ENCODE results near the gene MYLK2.
"Not testable (repeated sequence)": the region's sequence is repeated elsewhere in the genome, so short reads cannot be mapped to it uniquely, and the experiment has no call there.

Gene MYLK2

DNA sequence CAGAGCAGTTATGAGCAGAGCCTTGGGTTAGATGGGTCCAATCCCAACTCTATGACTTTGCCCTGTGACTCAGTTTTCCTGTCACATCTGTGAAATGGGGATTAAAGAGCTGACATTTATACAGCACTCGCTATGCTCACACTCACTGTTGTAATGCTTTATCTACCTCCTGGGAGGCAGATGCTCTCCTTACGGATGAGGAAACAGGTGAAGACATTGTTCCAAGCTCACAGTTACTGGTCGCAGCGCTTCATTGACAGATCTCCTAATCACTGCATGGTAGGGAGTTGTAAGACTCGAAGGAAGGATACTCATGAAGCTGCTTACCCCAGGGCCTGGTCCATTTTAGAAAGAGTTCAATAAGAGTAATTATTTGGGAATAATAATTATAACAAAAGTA is 2.9 kb upstream of the MYLK2 start:
- no peak for DNase-seq

DNA sequence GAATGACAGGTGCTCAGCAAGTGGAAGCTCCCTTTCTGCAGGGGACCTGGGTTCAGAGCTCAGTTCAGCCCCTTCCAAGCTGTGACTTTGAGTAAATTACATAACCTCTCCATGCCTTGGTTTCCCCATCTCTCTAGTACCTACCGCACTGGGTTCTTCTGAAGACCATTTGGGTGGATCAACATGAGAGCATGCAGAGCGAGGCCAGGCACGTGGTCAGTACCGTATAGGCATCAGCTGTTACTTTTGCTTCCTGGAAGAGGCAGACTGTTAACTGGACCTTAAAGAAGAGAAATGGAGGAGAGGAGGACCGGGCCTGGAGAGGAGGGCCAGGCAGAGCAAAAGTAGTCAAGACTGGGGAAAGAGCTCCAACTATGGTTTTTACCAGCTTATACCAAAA is 1.7 kb upstream of the MYLK2 start:
- no peak for DNase-seq

DNA sequence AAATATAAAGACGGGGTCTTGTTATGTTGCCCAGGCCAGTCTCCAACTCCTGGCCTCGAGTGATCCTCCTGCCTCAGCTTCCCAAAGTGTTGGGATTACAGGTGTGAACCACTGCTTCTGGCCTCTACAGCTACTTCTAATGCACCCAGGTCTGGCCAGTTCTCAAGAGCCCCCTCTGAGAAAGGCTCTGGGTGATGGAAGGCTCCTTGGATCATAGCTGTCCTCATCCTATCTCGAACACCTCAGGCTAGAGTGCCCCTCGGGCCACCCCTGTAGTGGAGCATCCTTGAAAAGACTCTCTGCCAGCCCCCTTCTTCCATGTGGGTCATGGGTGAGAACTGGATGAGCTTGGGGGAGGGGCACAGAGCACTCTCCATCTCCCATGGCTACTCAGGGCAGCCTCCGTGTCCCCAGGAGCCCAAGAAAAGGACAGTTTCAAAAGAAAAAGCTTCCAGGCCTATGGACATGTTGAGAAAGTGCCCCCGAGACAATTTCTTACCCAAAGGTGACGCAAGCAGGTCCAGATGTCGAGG is 714 bp upstream of the MYLK2 start:
- DNase-seq: no peak

DNA sequence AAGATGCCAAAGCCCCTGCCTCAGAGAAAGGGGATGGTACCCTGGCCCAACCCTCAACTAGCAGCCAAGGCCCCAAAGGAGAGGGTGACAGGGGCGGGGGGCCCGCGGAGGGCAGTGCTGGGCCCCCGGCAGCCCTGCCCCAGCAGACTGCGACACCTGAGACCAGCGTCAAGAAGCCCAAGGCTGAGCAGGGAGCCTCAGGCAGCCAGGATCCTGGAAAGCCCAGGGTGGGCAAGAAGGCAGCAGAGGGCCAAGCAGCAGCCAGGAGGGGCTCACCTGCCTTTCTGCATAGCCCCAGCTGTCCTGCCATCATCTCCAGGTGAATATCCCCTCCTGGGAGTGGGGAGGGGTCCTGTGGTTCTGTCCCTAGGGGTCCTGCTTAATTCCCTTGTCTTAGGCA is 1.1 kb downstream of the MYLK2 start:
- DNase-seq: no peak

DNA sequence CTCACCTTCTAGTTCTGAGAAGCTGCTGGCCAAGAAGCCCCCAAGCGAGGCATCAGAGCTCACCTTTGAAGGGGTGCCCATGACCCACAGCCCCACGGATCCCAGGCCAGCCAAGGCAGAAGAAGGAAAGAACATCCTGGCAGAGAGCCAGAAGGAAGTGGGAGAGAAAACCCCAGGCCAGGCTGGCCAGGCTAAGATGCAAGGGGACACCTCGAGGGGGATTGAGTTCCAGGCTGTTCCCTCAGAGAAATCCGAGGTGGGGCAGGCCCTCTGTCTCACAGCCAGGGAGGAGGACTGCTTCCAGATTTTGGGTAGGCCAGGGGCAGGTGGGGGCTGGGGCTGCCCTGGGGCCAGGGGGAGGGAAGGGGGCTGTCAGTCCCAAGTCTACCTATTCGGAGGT is 2.3 kb downstream of the MYLK2 start:
- no peak for DNase-seq

DNA sequence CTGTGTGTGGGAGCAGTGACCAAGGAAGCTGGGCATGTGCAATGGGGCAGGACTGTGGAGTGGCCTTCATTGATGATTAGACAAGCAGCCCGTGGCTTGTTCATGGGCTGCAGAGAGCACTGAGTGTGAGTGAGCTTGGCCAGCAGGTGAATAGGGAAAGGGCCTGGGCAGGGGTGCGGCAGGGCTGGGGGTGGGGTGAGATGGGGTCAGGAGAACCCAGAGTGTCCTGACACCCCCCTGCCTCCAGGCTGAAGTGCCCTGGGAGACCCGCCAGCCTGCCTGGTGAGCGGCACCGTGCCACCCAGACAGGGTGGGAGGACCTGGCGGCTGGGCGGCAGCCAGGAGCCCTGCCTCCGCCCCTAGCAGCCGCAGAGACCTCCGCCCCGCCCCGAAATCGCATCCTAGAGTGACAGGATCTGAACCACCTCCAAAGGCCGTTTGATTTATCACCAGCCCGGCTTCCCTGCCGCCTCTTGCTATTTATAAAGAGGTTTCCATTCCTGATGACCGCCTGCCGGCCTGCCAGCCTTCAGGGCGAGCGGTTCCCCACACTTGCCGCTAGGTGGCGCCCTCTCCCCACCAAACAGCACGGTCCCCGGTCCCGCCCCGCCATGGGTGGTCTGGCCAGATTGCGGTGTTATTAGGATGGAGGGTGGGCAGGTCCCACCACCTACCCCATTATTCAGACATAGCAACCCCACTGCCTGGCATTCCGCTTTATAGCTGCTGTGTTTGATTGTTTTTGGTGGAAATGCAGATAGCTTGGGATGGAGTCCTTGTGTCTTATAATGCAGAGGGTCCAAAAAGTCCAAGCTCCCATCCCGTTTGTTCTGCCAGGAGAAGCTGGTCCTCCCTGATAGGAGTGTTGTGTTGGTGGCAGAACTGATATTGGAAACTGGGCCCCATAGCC is 3.5 kb downstream of the MYLK2 start:
- peak; percentile 82 for DNase-seq

DNA sequence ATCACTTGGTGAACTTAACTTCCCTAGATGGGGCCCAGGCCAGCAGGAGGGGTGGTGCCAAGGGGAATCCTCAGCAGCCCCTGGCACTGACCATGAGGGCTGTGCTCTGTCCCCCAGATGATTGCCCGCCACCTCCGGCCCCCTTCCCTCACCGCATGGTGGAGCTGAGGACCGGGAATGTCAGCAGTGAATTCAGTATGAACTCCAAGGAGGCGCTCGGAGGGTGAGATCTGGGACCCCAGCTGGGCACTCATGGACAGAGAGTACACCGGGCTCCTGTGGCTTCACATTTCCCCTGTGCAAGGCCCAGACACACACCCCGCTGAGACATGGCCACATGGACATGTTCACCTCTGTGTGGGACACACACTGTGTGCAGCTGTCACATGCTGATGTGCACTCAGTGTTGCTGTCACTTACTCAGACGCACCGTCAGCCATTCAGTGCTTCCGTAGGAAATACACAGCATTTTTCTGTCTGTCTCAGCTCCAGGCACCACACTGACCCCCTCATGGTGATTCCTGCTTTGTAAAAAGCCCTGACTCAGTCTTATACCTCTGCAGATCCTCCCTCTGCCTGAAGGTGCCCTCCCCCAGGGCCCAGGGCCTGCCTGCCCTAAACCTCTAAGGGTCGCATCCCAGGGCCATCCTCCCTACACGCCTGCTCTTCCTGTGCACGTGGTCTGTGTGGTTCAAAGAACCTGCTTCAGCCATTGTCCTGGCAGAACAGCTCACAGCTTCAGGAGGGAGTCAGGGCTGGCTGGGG is 4.4 kb downstream of the MYLK2 start:
- no peak for DNase-seq

DNA sequence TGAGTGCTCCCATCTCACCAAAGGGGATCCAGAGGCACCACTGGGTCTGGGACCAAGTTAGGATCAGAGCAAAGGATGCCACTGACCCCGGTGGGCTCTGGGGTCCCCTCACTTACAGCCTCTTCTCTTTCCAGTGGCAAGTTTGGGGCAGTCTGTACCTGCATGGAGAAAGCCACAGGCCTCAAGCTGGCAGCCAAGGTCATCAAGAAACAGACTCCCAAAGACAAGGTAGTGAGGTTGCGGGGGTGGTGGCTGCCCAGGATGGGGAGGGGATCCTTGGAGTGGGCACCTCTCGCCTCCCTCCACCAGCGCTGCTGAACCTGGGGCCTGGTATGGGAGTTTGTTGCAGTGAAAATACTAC is 4.9 kb downstream of the MYLK2 start:
- no peak for DNase-seq

DNA sequence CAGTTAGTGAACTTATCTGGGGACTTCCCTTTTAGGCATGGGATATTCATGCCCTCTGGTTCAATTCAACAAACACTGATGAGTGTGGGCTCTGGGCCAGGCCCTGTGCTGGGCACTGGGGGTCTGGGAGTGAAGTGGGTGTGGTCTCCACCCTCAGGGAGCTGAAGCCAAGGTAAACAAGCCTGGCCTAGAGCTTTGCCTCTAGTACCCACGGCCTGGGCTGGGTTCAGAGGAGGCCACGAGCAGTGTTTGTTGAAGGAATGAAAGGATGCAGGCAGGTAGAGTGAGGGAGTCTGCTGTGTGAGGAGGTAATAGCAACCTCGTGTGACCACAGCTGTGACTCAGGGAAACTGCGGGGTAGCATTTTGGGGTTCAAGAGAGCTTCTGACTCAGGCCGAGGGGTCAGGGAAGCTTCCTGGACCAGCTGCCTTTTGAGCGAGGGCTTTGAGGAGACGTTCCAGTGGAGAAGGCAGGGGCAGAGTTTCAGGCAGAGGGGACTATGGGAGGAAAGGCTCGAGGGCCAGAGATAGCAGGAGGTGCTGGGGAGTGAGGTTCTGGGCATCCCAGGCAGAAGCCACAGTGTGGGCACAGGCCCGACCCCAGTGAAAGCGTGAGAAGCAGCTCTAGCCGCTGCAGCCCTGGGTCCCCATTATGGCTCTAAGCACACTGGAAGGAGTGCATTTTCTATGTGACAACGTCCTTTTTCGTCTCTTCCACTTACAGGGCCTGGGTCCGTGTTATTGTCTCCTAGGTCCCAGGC is 5.6 kb downstream of the MYLK2 start:
- DNase-seq: no peak

DNA sequence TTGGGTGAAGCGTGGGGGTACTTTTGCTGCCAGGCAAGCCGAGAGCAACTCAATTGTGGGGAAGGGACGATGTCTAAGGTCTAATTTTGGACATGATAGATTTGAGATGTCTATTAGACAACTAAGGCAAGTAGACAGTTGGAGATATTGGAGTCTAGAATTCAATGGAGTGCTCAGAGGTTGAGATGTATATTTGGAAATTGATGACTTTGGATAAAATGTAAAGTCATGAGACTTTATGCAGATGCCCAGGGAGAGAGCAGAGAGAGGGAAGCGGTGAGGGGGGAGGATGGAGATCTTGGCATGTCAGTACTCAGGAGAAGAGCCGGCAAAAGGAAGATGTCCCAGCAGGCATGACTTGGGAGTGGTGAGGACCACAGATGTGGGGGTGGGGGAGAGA is 6.9 kb downstream of the MYLK2 start:
- DNase-seq: no peak

DNA sequence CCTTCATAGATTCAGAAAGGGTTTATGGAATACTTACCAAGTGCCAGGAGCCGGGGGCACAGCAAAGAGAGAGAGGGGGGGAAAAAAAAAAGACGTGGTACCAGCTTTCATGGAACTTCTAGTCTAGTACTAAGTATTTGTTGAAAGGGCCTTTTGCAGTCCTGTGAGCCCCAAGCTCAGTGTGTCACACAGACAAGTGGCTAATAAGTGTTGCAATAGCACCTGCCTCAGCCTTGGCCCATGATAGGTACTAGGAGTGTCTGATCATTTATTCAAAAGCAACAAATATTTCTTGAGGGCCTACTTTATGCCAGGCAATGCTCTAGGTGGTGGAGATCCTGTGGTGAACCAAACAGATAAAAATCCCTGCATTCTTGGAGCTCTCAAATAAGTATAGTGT is 7.9 kb downstream of the MYLK2 start:
- DNase-seq: no peak

DNA sequence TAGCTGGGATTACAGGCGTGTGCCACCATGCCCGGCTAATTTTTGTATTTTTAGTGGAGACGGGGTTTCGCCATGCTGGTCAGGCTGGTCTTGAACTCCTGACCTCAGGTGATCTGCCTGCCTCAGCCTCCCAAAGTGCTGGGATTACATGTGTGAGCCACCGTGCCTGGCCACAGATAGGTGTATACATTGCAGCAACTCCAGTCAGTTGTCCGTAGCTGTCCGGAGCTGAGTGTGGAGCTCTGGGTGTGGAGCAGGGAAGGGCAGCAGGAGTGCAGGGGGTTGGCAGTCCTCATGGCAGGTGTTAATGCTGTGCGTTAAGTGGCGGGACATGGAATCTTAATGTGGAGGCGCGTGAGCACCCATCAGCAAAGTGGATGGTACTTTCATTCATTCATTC is 8.9 kb downstream of the MYLK2 start:
- DNase-seq: not testable (repeated sequence)

DNA sequence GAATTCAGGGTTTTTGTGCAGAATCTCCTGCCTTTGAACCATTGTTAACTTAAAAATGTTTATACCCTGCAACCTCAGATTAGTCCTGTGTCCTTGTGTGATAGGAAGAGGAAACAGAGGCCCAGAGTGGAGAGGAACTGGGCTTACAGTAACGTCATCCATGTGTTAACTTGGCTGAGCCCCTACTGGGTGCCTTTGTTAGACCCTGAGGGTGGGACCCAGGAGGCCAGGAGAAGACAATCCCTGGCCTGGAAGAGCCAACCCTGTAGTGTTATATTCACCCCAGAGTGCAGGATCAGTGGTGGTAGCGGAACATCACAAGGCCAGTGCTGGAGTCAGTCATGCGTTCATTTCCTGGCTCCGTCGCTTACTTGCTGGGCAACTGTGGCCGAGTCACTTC is 10.6 kb downstream of the MYLK2 start:
- no peak for DNase-seq

DNA sequence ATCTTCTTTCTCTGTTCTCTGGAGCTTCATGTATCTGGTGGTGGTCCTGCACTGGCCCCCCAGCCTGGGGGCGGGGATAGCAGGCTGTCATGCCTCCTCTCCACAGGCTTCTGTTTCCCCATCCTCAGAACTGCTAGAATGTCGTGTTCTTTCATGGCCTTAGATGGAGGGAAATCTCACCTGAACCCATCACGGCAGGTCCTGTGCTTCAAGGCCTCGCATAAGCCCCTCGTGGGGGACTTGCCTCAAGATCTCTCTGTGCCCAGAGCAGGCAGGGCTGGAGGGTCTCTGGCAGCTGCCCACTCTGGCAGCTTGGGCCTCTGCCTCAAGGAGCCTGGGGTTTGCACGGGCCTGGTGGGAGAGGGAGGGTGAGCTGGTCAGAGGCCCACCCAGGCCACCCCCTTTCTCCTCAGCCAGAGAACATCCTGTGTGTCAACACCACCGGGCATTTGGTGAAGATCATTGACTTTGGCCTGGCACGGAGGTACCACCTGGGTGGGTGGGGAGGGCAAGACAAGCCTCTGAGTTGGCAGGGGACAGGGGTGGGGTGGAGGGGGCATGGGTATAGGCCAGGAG is 11.3 kb downstream of the MYLK2 start:
- no peak for DNase-seq

DNA sequence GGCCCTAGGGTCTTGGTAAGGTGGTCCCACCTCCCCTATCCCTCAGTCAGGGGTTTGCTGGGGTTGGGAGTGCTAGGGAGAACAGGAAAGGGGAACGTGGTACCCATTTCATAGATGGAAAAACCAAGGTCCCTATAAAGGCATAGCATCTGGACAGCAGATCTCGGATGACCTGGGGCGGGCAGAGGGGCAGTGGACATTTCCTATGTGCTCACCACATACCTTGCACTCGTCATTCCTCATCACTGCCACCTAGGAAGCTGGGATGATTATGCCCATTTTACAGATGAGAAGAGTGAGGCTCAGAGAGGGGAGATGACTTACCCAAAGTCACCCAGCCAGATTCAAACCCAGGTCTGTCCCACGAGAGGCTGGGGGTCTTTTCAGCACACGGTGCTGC is 12.1 kb downstream of the MYLK2 start:
- DNase-seq: no peak

DNA sequence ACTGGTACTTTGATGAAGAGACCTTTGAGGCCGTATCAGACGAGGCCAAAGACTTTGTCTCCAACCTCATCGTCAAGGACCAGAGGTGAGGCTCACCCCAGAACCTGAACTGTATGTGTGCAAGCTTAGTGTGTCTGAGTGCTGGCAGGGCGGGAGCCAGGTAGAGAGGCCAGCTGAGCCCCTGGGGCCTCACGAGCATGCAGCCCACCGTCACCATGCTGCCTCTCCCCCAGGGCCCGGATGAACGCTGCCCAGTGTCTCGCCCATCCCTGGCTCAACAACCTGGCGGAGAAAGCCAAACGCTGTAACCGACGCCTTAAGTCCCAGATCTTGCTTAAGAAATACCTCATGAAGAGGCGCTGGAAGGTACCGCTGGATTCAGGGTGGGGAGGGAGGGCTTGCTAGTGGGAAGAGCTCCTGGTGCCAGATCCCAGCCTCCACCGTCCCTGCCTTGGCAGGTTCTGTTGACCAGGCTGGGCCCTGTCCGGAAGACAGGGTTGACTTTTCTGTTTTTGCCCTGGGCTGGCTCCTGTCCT is 12.7 kb downstream of the MYLK2 start:
- no peak for DNase-seq

DNA sequence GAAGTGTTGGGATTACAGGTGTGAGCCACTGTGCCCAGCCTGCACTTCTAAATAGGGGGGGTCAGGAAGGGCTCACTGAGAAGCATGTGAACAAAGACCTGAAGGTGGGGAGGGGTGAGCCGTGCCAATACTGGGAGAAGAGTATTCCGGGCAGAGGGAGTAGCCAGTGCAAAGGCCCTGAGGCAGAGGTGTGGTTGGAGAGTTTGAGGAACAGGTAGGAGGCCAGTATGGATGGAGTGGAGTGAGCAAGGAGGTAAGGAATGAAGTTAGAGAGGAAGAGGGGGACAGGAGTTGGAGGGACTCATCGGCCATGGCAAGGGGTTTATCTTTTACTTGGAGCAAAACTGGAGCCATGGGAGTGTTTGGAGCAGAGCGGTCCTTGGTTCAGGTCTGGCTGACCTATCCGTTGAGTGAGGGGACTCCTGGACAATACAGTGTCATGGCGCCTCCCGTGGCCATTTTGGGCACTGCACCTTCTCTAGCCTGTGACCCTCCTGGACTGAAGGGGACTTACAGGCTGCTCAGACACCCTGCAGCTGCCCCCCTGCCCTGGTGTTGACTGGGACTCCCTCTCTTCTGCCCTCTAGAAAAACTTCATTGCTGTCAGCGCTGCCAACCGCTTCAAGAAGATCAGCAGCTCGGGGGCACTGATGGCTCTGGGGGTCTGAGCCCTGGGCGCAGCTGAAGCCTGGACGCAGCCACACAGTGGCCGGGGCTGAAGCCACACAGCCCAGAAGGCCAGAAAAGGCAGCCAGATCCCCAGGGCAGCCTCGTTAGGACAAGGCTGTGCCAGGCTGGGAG is 14.2 kb downstream of the MYLK2 start:
- peak; percentile 60 for DNase-seq

DNA sequence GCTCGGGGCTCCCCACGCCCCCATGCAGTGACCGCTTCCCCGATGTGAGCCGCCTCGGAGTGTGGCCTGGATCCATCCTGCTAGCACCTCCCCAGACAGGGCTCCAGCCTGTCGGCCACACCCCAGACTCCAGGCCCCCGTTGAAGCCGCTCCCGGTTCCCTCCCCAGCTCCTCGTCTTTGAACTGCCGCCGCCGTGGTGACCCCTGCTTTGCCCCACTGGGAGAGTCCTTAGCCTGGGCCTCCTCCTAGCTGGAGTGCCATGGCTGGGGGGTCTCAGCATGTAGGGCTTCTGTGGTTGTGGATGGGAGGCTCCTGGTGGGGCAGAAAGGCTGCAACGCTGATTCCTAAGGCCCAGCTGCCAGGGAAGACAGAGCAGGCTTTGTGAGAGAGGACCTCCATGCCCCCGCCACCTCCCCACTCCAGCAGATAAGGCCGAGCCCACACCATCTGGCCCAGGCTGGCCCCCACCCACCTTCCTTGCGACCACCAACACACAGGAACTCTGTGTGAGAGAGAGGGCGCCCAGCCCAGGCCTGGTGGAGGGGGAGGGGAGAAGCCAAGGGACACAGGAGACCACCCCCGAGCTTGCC is 14.9 kb downstream of the MYLK2 start:
- DNase-seq: no peak

DNA sequence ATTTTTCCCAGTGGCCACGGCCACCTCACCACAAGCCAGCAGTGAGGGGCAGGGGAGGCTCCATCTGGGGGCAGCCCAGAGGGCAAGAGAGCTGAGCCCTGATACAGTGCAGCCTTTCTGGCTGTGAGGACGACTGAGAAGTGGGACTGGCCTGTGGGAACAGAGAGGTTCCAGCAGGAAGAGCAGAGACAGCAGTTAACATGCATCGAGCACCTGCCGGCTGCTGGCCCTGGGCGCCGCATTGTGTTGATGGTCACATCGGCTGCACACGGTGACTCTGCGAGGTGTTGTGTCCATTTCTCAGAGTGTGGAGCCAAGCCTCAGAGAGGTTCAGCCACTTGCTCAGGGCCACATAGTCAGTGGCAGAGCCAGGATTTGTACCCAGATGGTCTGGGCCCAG is 16.4 kb downstream of the MYLK2 start:
- no peak for DNase-seq

DNA sequence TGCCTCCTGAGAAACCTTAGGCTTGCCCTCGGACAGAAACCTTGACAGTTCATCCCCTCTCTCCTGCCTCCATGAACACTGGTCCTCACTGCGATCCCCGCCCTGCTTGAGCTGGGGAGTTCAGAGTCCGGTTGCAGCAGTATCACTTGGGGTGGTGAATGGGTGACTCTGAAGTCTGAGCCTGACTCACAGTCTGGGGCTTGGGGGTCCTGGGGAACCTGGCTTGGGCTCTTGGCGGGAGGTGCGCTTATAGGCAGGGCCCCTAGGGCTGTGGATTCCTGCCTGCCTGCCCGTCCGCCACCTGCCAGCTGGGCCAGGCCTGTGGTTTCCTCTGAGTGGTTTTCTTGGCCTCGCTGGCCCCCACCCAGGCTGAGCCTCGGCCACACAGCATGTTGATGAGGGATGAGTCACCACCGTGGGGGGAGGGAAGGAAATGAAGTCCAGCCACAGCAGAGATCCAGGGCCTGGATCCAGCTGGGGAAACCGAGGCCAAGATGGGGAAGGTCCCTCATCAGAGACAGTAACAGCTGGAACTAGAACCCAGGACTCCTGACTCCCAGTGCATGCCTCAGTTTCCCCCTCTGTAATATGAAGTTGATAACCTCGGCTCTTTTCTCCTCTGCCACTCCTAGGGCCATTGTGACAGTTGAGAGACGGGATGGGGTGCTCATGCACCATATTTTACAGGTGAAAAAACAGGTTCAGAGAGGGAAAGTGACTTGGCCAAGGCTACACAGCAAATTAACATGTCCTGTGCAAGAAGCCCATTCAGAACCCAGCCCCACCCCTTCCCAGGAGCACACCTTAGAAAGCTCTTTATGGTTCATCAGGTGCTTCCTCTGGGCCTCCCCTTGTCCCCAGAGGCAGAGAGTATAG is 17.1 kb downstream of the MYLK2 start:
- DNase-seq: peak; percentile 27
